BJ (cell line): ENCODE results near the gene BAZ2B. TPM values are rescaled to one million over a fixed set of nuclear protein-coding genes. Genes with fewer than 3 reads are reported as not detected.

Source experiments
- CTCF ChIA-PET: fragments of 350-600 bp; formaldehyde crosslinking; extraction: SDS; loops from one replicate; lab custom pipeline; 2021; ENCODE audit warnings: antibody characterized with exemption, inconsistent platforms; lab: Yijun Ruan, JAX
- POLR2A ChIA-PET: fragments of 300-600 bp; sonication (Branson Sonifier 250); formaldehyde crosslinking; extraction: SDS; loops from one replicate; lab custom pipeline; 2021; ENCODE audit warnings: antibody characterized with exemption; lab: Charles Lee
- DNase-seq: peaks from one replicate; pipeline ENCODE4 v3.0.0-alpha.2; 2011; ENCODE audit warnings: low read depth
- H3K27me3 ChIP-seq: 2 replicates; pipeline ENCODE4 v1.6.0; 2011; ENCODE audit warnings: low read length; ENCODE audit not compliant: control insufficient read depth, insufficient read depth
- H3K36me3 ChIP-seq: 2 replicates; pipeline ENCODE4 v1.5.1; 2011; ENCODE audit warnings: low read length; ENCODE audit not compliant: control insufficient read depth, insufficient read depth
- H3K4me3 ChIP-seq: 2 replicates; pipeline ENCODE4 v1.5.1; 2011; ENCODE audit warnings: low read depth, mild to moderate bottlenecking, control low read depth, low read length
- CTCF ChIP-seq: IDR thresholded peaks from 2 replicates; pipeline ENCODE4 v1.5.1; 2011; ENCODE audit warnings: low read depth, mild to moderate bottlenecking, control low read depth, inconsistent platforms, low read length, moderate library complexity; ENCODE audit not compliant: insufficient read depth
- polyA plus RNA-seq: library from polyadenylated mRNA; depleted of rRNA; stranded (reverse); fragments of >200 nt; gene quantifications from 2 replicates; pipeline ENCODE4 v1.2.3, GENCODE V29; 2011

The BAZ2B gene
- polyA plus RNA-seq, 1 experiment, result 16.0 TPM

GRCh38 chr2:159591221-159591620, 25.1 kb downstream of the BAZ2B start:
- POLR2A ChIA-PET, result no interaction called here
- Histone ChIP-seq H3K36me3 (no peaks in the 10 kb centered on the region), H3K4me3 (no peak overlapping the region), H3K27me3 (no peaks in the 10 kb centered on the region)
- TF ChIP-seq CTCF, result no peak
- CTCF ChIA-PET, result interaction anchor here (0.8 kb wide), 1 partner anchor 19 kb away, joined by 3 read pairs; no protein-coding TSS in a partner anchor
- no peak for DNase-seq

GRCh38 chr2:159589286-159589685, 27.1 kb downstream of the BAZ2B start:
- no peak overlapping the region for H3K4me3 ChIP-seq
- CTCF ChIA-PET, result no interaction called here

GRCh38 chr2:159586034-159586433, 30.3 kb downstream of the BAZ2B start:
- no peak overlapping the region for H3K4me3 ChIP-seq
- H3K36me3 ChIP-seq, result no peaks in the 10 kb centered on the region
- POLR2A ChIA-PET, result no interaction called here
- no peak for DNase-seq
- CTCF ChIA-PET, result interaction anchor here (0.6 kb wide), 1 partner anchor 388 kb away, joined by 3 read pairs; no protein-coding TSS in a partner anchor
- no peaks in the 10 kb centered on the region for H3K27me3 ChIP-seq
- no peak for TF ChIP-seq CTCF

More at GRCh38 chr2:159589286-159589685, 27.1 kb downstream of the BAZ2B start:
- no peaks in the 10 kb centered on the region for H3K36me3 ChIP-seq
- no peaks in the 10 kb centered on the region for H3K27me3 ChIP-seq
- no peak for TF ChIP-seq CTCF
- no peak for DNase-seq
- POLR2A ChIA-PET, result no interaction called here

- TF ChIP-seq CTCF, result no peak
- H3K36me3 ChIP-seq, result no peaks in the 10 kb centered on the region
- POLR2A ChIA-PET, result no interaction called here
- DNase-seq, result no peak
- H3K4me3 ChIP-seq, result no peak overlapping the region
- CTCF ChIA-PET, result interaction anchor here (0.6 kb wide), 1 partner anchor 388 kb away, joined by 3 read pairs; no protein-coding TSS in a partner anchor
- no peaks in the 10 kb centered on the region for H3K27me3 ChIP-seq
Observed at GRCh38 chr2:159585622-159586021, 30.7 kb downstream of the BAZ2B start.

- no peak overlapping the region for H3K4me3 ChIP-seq
- H3K36me3 ChIP-seq, result no peaks in the 10 kb centered on the region
- ChIA-PET CTCF (no interaction called here), POLR2A (no interaction called here)
- DNase-seq, result no peak
- TF ChIP-seq CTCF, result no peak
- H3K27me3 ChIP-seq, result no peaks in the 10 kb centered on the region
Observed at GRCh38 chr2:159584796-159585195, 31.6 kb downstream of the BAZ2B start.
